ENCODE data around the gene CPN1.

Gene CPN1

DNA sequence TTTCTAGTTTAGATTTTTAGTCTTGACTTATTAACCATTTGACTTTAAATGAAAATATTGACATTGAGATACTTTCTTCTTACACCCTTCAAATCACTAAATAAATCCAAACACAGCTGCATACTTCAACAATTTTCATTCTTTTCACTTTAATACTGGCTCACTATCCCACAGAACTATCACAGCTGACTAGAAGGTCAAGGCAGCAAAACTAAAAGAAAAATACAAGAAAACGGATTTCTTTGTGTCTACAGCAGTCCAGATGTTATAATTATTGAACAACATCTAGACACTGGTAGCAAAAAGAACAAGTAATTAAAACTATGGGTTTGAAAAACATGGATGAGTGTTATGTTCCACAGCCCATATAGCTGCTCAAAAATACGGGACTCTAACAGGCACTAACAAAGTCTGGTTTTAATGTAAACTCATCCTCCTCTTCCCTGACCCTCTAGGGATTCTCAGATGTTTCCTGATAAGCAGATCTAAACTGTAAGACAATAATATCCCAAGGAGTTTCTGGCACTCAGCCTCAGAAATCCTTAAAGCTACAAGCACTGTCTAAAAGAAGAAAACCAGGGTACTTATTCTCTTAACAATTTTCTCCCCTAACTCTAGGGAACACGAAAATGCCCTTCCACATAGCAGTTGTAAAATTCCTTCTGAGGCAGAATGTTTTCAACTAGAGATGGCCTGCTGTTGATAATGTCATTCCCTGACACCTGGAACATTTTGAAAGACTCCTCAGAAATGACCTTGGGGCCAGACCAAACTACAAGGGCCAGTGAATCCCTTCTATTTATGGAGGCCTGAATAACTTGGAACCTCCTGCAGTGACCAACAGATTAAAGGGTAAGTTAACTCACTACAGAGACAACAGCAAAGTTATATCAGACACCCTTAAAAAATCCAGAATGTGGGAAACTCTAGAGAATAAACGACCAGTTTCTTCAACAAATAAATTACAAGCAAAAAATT, 84.7 kb downstream of the CPN1 start:
- no peak for DNase-seq (ENCODE audit: low read depth)
- H3K4me3 ChIP-seq (ENCODE audit: low read depth, low read length), result no peak overlapping the region
- TF ChIP-seq, protein P1, sequence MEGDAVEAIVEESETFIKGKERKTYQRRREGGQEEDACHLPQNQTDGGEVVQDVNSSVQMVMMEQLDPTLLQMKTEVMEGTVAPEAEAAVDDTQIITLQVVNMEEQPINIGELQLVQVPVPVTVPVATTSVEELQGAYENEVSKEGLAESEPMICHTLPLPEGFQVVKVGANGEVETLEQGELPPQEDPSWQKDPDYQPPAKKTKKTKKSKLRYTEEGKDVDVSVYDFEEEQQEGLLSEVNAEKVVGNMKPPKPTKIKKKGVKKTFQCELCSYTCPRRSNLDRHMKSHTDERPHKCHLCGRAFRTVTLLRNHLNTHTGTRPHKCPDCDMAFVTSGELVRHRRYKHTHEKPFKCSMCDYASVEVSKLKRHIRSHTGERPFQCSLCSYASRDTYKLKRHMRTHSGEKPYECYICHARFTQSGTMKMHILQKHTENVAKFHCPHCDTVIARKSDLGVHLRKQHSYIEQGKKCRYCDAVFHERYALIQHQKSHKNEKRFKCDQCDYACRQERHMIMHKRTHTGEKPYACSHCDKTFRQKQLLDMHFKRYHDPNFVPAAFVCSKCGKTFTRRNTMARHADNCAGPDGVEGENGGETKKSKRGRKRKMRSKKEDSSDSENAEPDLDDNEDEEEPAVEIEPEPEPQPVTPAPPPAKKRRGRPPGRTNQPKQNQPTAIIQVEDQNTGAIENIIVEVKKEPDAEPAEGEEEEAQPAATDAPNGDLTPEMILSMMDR (IDR thresholded peaks at IDR 0.05; ENCODE audit: insufficient read depth, low read depth, low read length, missing control alignments), result no peak

DNA sequence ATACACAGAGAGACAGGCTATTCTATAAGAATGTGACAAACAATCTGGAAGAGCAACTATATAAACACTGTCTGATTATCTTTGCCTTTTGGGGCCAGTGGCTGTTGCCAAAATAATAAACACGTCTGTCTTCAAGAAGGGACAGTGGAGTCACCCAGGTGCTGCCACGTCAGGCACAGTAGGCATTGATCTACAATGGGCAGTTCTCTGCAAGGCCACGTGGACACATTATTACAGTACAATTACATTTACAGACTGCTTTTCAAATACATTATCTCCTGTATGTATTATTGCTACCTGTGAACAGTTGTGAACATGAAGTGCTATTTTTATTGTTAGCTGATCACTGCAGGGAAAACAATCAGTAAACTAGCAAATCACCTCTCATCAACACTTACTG, 86.0 kb downstream of the CPN1 start:
- TF ChIP-seq, protein P1 (IDR thresholded peaks at IDR 0.05; ENCODE audit: insufficient read depth, low read depth, low read length, missing control alignments), result no peak
- no peak for DNase-seq (ENCODE audit: low read depth)
- H3K4me3 ChIP-seq (ENCODE audit: low read depth, low read length), result no peak overlapping the region

DNA sequence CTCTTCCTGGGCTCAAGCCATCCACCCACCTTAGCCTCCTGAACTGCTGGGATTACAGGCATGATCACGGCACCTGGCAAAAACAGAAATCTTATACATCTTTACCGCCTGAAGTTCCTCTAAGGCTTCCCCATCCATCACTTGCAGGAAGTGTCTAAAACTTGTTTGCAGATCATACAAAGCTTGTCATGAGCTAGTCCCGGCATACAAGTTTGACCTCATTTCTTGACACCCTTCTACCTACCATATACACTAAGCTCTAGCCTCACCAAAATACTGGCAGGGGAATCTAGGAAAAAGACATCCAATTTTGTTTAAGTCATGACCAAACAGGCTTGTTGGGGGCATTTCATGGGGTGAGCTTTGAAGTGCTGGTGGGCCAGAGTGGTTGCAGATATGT, 86.4 kb downstream of the CPN1 start:
- no peak overlapping the region for H3K4me3 ChIP-seq (ENCODE audit: low read depth, low read length)
- DNase-seq (ENCODE audit: low read depth), result no peak
- TF ChIP-seq, protein P1 (IDR thresholded peaks at IDR 0.05; ENCODE audit: insufficient read depth, low read depth, low read length, missing control alignments), result no peak

DNA sequence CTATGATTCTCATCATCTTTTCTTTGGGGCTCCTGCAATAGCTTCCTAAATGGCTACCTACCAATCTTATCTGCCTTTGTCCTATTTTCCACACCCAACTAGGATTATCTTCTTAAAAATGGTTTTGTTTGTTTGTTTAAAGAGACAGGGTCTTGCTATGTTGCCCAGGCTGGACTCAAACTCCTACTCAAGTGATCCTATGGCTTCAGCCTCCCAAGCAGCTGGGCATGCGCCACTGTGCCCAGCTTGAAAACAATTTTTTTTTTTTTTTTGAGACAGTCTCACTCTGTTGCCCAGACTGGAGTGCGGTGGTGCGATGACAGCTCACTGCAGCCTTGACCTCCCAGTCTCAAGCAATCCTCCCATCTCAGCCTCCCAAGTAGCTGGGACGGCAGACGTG, 86.9 kb downstream of the CPN1 start:
- no peak overlapping the region for H3K4me3 ChIP-seq (ENCODE audit: low read depth, low read length)
- TF ChIP-seq, protein P1 (IDR thresholded peaks at IDR 0.05; ENCODE audit: insufficient read depth, low read depth, low read length, missing control alignments), result no peak
- no peak for DNase-seq (ENCODE audit: low read depth)

DNA sequence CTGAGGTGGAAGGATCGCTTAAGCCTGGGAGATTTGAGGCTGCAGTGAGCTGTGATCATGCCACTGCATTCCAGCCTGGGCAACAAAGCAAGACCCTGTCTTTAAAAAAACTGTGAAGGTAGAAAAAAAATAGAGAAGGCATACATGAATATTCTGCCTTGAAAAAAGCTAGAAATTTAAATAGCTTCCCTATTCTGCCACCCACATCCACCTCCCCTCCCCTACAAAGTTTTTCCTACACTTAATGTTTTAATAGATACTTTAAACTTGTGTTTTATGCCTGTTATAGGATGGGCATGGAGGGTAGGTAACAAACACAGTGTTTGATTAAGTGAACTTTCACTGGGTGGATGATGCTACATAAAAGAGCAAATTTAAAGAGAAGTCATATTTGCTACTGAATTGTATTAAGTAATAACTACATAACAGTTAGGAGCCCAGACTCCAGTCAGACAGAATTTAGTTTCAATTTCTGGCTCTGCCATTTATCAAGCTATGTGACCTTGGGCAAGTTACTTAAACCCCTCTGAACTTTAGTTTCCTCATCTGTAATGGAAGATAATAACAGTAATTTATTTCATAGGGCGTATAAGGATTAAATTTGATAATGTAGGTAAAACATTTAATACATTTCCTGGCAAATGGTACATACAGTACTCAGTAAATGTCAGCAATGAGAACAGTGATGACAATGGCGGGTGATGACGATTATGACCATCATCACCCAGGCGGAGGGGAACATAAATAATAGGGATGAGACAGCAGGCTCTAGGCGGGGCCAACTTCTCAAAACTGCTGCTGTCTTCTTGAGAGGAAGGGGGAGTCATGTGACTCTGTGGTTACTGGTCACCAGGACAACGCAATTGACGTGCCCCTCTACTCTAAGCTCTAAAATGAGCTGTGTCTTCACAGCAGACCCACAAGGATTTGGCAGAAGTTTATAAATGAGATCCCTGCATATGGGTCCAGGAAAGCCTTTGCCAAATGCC, 87.7 kb downstream of the CPN1 start:
- DNase-seq (ENCODE audit: low read depth), result peak; percentile 81

More for the DNA sequence above, 87.7 kb downstream of the CPN1 start:
- H3K4me3 ChIP-seq (ENCODE audit: low read depth, low read length), result no peak overlapping the region
- TF ChIP-seq, protein P1 (IDR thresholded peaks at IDR 0.05; ENCODE audit: insufficient read depth, low read depth, low read length, missing control alignments), result no peak

Data from GM12865 (cell line).